Naive thymus-derived CD4-positive, alpha-beta T cell (primary cell): ENCODE measurements around the gene ESM1. TPM values are rescaled to one million over a fixed set of nuclear protein-coding genes. Genes with fewer than 3 reads are reported as not detected.

Experiments used
- ATAC-seq: fragments of 150-1000 bp; cut with Tn5 transposase; 2 replicates; pipeline ENCODE4 v1.10.0; 2021; ENCODE audit warnings: mild to moderate bottlenecking, moderate library complexity
- CTCF ChIA-PET: fragments of 350-600 bp; sonication (Branson Sonifier 250); formaldehyde crosslinking; loops from one replicate; lab custom pipeline; 2021; ENCODE audit warnings: antibody characterized with exemption; lab: Charles Lee
- POLR2A ChIA-PET: fragments of 350-600 bp; sonication (Branson Sonifier 250); formaldehyde crosslinking; loops from one replicate; lab custom pipeline; 2021; ENCODE audit warnings: antibody characterized with exemption, inconsistent platforms; lab: Charles Lee
- DNase-seq, 9 donors: peaks; one replicate each; pipeline versions ENCODE4 v3.0.0 to v3.0.0-alpha.2; 2020 to 2022; ENCODE audit warnings: mixed read lengths in 1 of 9
- H3K27ac ChIP-seq: one replicate; pipeline ENCODE4 v1.7.0; 2013; ENCODE audit warnings: mild to moderate bottlenecking, low read depth, low read length, moderate library complexity
- H3K27me3 ChIP-seq, 2 donors: one replicate each; pipeline ENCODE4 v1.7.0; 2013; ENCODE audit warnings: low read length in 2 of 2, mild to moderate bottlenecking in 2 of 2, moderate library complexity in 2 of 2; ENCODE audit not compliant: control insufficient read depth in 2 of 2, insufficient read depth in 2 of 2
- H3K36me3 ChIP-seq, 3 experiments: 1 replicate in 2 of 3; 2 replicates in 1 of 3; pipeline ENCODE4 v1.7.0; 2013; ENCODE audit warnings: low read length in 3 of 3, mild to moderate bottlenecking in 3 of 3, moderate library complexity in 1 of 3; ENCODE audit not compliant: insufficient read depth in 3 of 3, control insufficient read depth in 2 of 3
- H3K4me1 ChIP-seq, 2 donors: one replicate each; pipeline ENCODE4 v1.7.0; 2013; ENCODE audit warnings: low read length in 2 of 2, mild to moderate bottlenecking in 2 of 2, moderate library complexity in 1 of 2; ENCODE audit not compliant: control insufficient read depth in 2 of 2, insufficient read depth in 2 of 2
- H3K4me3 ChIP-seq: 2 replicates; pipeline ENCODE4 v1.7.0; 2013; ENCODE audit warnings: mild to moderate bottlenecking, low read length
- H3K9me3 ChIP-seq, 3 experiments: 1 replicate in 2 of 3; 2 replicates in 1 of 3; pipeline ENCODE4 v1.7.0; 2013; ENCODE audit warnings: low read length in 3 of 3; ENCODE audit not compliant: control insufficient read depth in 2 of 3
- H3K27ac Mint-ChIP-seq, 9 donors: one replicate each; pipeline ENCODE4 v1.8.0; 2020 to 2022; ENCODE audit warnings: mixed read lengths in 9 of 9, mild to moderate bottlenecking in 8 of 9, moderate library complexity in 5 of 9, inconsistent platforms in 2 of 9
- H3K27me3 Mint-ChIP-seq, 5 donors: one replicate each; pipeline ENCODE4 v1.8.0; 2021 to 2022; ENCODE audit warnings: mixed read lengths in 5 of 5, mild to moderate bottlenecking in 1 of 5
- H3K36me3 Mint-ChIP-seq, 5 donors: one replicate each; pipeline ENCODE4 v1.8.0; 2020 to 2022; ENCODE audit warnings: mixed read lengths in 5 of 5, mild to moderate bottlenecking in 3 of 5, inconsistent platforms in 1 of 5
- H3K4me1 Mint-ChIP-seq, 7 donors: one replicate each; pipeline ENCODE4 v1.8.0; 2020 to 2022; ENCODE audit warnings: mixed read lengths in 7 of 7, mild to moderate bottlenecking in 3 of 7, inconsistent platforms in 1 of 7
- H3K4me3 Mint-ChIP-seq, 10 donors: one replicate each; pipeline ENCODE4 v1.8.0; 2020 to 2022; ENCODE audit warnings: mild to moderate bottlenecking in 10 of 10, mixed read lengths in 10 of 10, moderate library complexity in 6 of 10, inconsistent platforms in 2 of 10
- H3K9me3 Mint-ChIP-seq, 11 donors: one replicate each; pipeline ENCODE4 v1.8.0; 2020 to 2022; ENCODE audit warnings: mixed read lengths in 11 of 11, mild to moderate bottlenecking in 4 of 11, inconsistent platforms in 1 of 11, moderate library complexity in 1 of 11
- intact Hi-C, 2 donors: fragments of 100-400 bp; cut with micrococcal nuclease; formaldehyde crosslinking; loops; one replicate each; pipeline ENCODE4 v1.15.1; 2023
- polyA plus RNA-seq, 2 donors: library from polyadenylated mRNA; unstranded; fragments of 300-500 nt; fragmentation: Illumina TruSeq; gene quantifications; one replicate each; pipeline ENCODE4 v1.2.3, GENCODE V29; 2021
- total RNA-seq, 6 experiments: library from RNA in 5 of 6; stranded (reverse) in 5 of 6; gene quantifications; 1 replicate in 5 of 6; 2 replicates in 1 of 6; pipeline ENCODE4 v1.2.3 and lab custom pipeline; 2021 to 2026

The ESM1 gene
- total and polyA plus RNA-seq, 7 experiments from 2014 or later = 0.39 to 1.2 TPM; not detected in 5

GRCh38 chr5:54942064-54942778, 43.2 kb downstream of the ESM1 start:
- ATAC-seq (no peak), DNase-seq (no peak)
- no peak overlapping the region for H3K27ac Mint-ChIP-seq
- H3K9me3 ChIP-seq = no peaks in the 10 kb centered on the region
- H3K4me3 Mint-ChIP-seq = no peak overlapping the region
- peaks cover 0 to 4% (median 0%) of the 10 kb centered on the region in 11 donors for H3K9me3 Mint-ChIP-seq
- CTCF ChIA-PET = interaction anchor here (0.5 to 3.8 kb wide), 6 partner anchors 32 to 396 kb away, joined by 3 to 61 read pairs (median 22); partner anchors contain the start of gene GPX8
- no peak overlapping the region for H3K27ac ChIP-seq
- H3K4me3 ChIP-seq = no peak overlapping the region
- intact Hi-C loops = loop anchor here in 1 of 2 donors (5.0 kb wide), 1 partner anchor 95 kb away; no protein-coding TSS in a partner anchor
- POLR2A ChIA-PET = interaction anchor here (0.6 kb wide), 1 partner anchor 300 kb away, joined by 3 read pairs; no protein-coding TSS in a partner anchor
- H3K36me3 ChIP-seq = no peaks in the 10 kb centered on the region
- H3K36me3 Mint-ChIP-seq = peaks cover 0 to 11% (median 0%) of the 10 kb centered on the region in 5 donors
- H3K4me1 ChIP-seq = no peaks in the 10 kb centered on the region
- peaks cover 0 to 29% (median 0%) of the 10 kb centered on the region in 5 donors for H3K27me3 Mint-ChIP-seq
- H3K27me3 ChIP-seq = no peaks in the 10 kb centered on the region
- peaks cover 0 to 26% (median 0%) of the 10 kb centered on the region in 7 donors for H3K4me1 Mint-ChIP-seq

- Mint-ChIP-seq H3K27ac (no peak overlapping the region), H3K4me3 (no peak overlapping the region), H3K9me3 (no peaks in the 10 kb centered on the region), H3K27me3 (peaks cover 8 to 53% (median 12%) of the 10 kb centered on the region in 5 donors), H3K36me3 (peaks cover 0 to 3% (median 0%) of the 10 kb centered on the region in 5 donors), H3K4me1 (peaks cover 0 to 2% (median 0%) of the 10 kb centered on the region in 7 donors)
- DNase-seq (no peak), ATAC-seq (no peak)
- intact Hi-C loops = no loop called here
- Histone ChIP-seq H3K4me1 (no peaks in the 10 kb centered on the region), H3K27ac (no peak overlapping the region), H3K27me3 (no peaks in the 10 kb centered on the region), H3K9me3 (no peaks in the 10 kb centered on the region), H3K4me3 (no peak overlapping the region), H3K36me3 (no peaks in the 10 kb centered on the region)
- ChIA-PET CTCF (interaction anchor here (0.6 kb wide), 1 partner anchor 8 kb away, joined by 3 read pairs; no protein-coding TSS in a partner anchor), POLR2A (no interaction called here)
These were observed 49.2 kb downstream of the ESM1 start for GRCh38 chr5:54936201-54936600.

GRCh38 chr5:54932789-54933188, 52.6 kb downstream of the ESM1 start:
- ATAC-seq (no peak), DNase-seq (no peak)
- H3K9me3 ChIP-seq = no peaks in the 10 kb centered on the region
- Mint-ChIP-seq H3K27ac (no peak overlapping the region), H3K4me1 (peaks cover 0 to 8% (median 0%) of the 10 kb centered on the region in 7 donors), H3K9me3 (no peaks in the 10 kb centered on the region), H3K4me3 (no peak overlapping the region), H3K36me3 (peaks cover 0 to 3% (median 0%) of the 10 kb centered on the region in 5 donors), H3K27me3 (peaks cover 8 to 46% (median 12%) of the 10 kb centered on the region in 5 donors)
- H3K4me1 ChIP-seq = no peaks in the 10 kb centered on the region
- no peaks in the 10 kb centered on the region for H3K36me3 ChIP-seq
- H3K27me3 ChIP-seq = no peaks in the 10 kb centered on the region
- H3K4me3 ChIP-seq = no peak overlapping the region
- CTCF ChIA-PET = no interaction called here
- POLR2A ChIA-PET = interaction anchor here (0.6 kb wide), 1 partner anchor 45 kb away, joined by 3 read pairs; no protein-coding TSS in a partner anchor
- intact Hi-C loops = no loop called here
- H3K27ac ChIP-seq = no peak overlapping the region

GRCh38 chr5:54930736-54931135, 54.7 kb downstream of the ESM1 start:
- Histone ChIP-seq H3K27ac (no peak overlapping the region), H3K36me3 (no peaks in the 10 kb centered on the region), H3K4me1 (no peaks in the 10 kb centered on the region), H3K27me3 (no peaks in the 10 kb centered on the region), H3K4me3 (no peak overlapping the region), H3K9me3 (no peaks in the 10 kb centered on the region)
- H3K4me3 Mint-ChIP-seq = no peak overlapping the region
- peaks cover 8 to 28% (median 12%) of the 10 kb centered on the region in 5 donors for H3K27me3 Mint-ChIP-seq
- H3K9me3 Mint-ChIP-seq = peaks cover 0 to 11% (median 8%) of the 10 kb centered on the region in 11 donors
- CTCF ChIA-PET = interaction anchor here (0.6 to 3.5 kb wide), 3 partner anchors 13 to 186 kb away, joined by 3 to 17 read pairs (median 3); no protein-coding TSS in a partner anchor
- ATAC-seq (no peak), DNase-seq (no peak)
- intact Hi-C loops = no loop called here
- POLR2A ChIA-PET = no interaction called here
- H3K4me1 Mint-ChIP-seq = peaks cover 0 to 11% (median 0%) of the 10 kb centered on the region in 7 donors
- peaks cover 0 to 11% (median 8%) of the 10 kb centered on the region in 5 donors for H3K36me3 Mint-ChIP-seq
- H3K27ac Mint-ChIP-seq = no peak overlapping the region

Other genes with a start within 250 kb of the ESM1 start
- 10 to 100 TPM in 1 of 5 experiments, 1 to 10 TPM in 4; 1.3 to 18.1 (median 2.4) TPM for gene GZMK, start 38.7 kb upstream of the ESM1 start, total RNA-seq
- gene GZMK, start 38.7 kb upstream of the ESM1 start, polyA plus RNA-seq = 1 to 10 TPM; 1.9 to 4.0 TPM
- gene GZMA, start 117.1 kb upstream of the ESM1 start, total RNA-seq = 1,000 to 10,000 TPM in 1 of 5 experiments, 10 to 100 TPM in 2, 1 to 10 TPM in 2; 2.0 to 1,076 (median 10.9) TPM
- 10 to 100 TPM in 1 of 2 donors, 1 to 10 TPM in 1; 4.5 to 13.8 TPM for gene GZMA, start 117.1 kb upstream of the ESM1 start, polyA plus RNA-seq
- gene GPX8, start 174.6 kb upstream of the ESM1 start, total RNA-seq = not detected
- gene GPX8, start 174.6 kb upstream of the ESM1 start, polyA plus RNA-seq = not detected
- under 1 TPM in 1 of 5 experiments, not detected in 4; 0.44 TPM for gene CDC20B, start 187.6 kb upstream of the ESM1 start, total RNA-seq
- gene CDC20B, start 187.6 kb upstream of the ESM1 start, polyA plus RNA-seq = not detected
- gene MCIDAS, start 241.7 kb upstream of the ESM1 start, total RNA-seq = not detected
- gene MCIDAS, start 241.7 kb upstream of the ESM1 start, polyA plus RNA-seq = not detected
- gene CCNO, start 248.0 kb upstream of the ESM1 start, total RNA-seq = not detected
- gene CCNO, start 248.0 kb upstream of the ESM1 start, polyA plus RNA-seq = not detected